ENCODE data around the gene TMEM44.
A peak's percentile ranks its signal among the peaks of the same experiment; 100 is the strongest.

The TMEM44 gene

GRCh38 chr3:194588236-194588635, 45.0 kb downstream of the TMEM44 start:
- Mint-ChIP-seq H3K4me3 (no peak overlapping the region), H3K27me3 (no peaks in the 10 kb centered on the region), H3K36me3 (ENCODE audit: low read depth) (peaks cover 9% of the 10 kb centered on the region), H3K4me1 (ENCODE audit: low read depth) (peaks cover 50% of the 10 kb centered on the region), H3K27ac (peak overlapping the region; percentile 88), H3K9me3 (no peaks in the 10 kb centered on the region)
- intact Hi-C loops (cut with micrococcal nuclease): no loop called here

GRCh38 chr3:194587438-194587931, 45.7 kb downstream of the TMEM44 start:
- peaks cover 9% of the 10 kb centered on the region for H3K36me3 Mint-ChIP-seq (ENCODE audit: low read depth)
- intact Hi-C loops (cut with micrococcal nuclease): no loop called here
- no peaks in the 10 kb centered on the region for H3K9me3 Mint-ChIP-seq
- H3K4me1 Mint-ChIP-seq (ENCODE audit: low read depth): peaks cover 43% of the 10 kb centered on the region
- H3K27me3 Mint-ChIP-seq: no peaks in the 10 kb centered on the region
- H3K27ac Mint-ChIP-seq: peak overlapping the region; percentile 88
- H3K4me3 Mint-ChIP-seq: peak overlapping the region; percentile 32

- Mint-ChIP-seq H3K4me3 (no peak overlapping the region), H3K27me3 (no peaks in the 10 kb centered on the region), H3K36me3 (ENCODE audit: low read depth) (peaks cover 9% of the 10 kb centered on the region), H3K27ac (peak overlapping the region; percentile 88), H3K4me1 (ENCODE audit: low read depth) (peaks cover 40% of the 10 kb centered on the region), H3K9me3 (no peaks in the 10 kb centered on the region)
- intact Hi-C loops (cut with micrococcal nuclease): no loop called here
Observed at GRCh38 chr3:194586836-194587235, 46.4 kb downstream of the TMEM44 start.

- Mint-ChIP-seq H3K4me1 (ENCODE audit: low read depth) (peaks cover 40% of the 10 kb centered on the region), H3K27ac (peak overlapping the region; percentile 88), H3K9me3 (no peaks in the 10 kb centered on the region), H3K4me3 (no peak overlapping the region), H3K36me3 (ENCODE audit: low read depth) (peaks cover 9% of the 10 kb centered on the region), H3K27me3 (no peaks in the 10 kb centered on the region)
- intact Hi-C loops (cut with micrococcal nuclease): loop anchor here (2.0 kb wide), 1 partner anchor 59 kb away; no protein-coding TSS in a partner anchor
Observed at GRCh38 chr3:194585880-194586281, 47.3 kb downstream of the TMEM44 start.

GRCh38 chr3:194584866-194585265, 48.4 kb downstream of the TMEM44 start:
- no peaks in the 10 kb centered on the region for H3K27me3 Mint-ChIP-seq
- intact Hi-C loops (cut with micrococcal nuclease): loop anchor here (2.0 kb wide), 1 partner anchor 58 kb away; no protein-coding TSS in a partner anchor
- H3K4me1 Mint-ChIP-seq (ENCODE audit: low read depth): peaks cover 40% of the 10 kb centered on the region
- peak overlapping the region; percentile 99 for H3K4me3 Mint-ChIP-seq
- peak overlapping the region; percentile 100 for H3K27ac Mint-ChIP-seq
- H3K9me3 Mint-ChIP-seq: no peaks in the 10 kb centered on the region
- peaks cover 9% of the 10 kb centered on the region for H3K36me3 Mint-ChIP-seq (ENCODE audit: low read depth)

- Mint-ChIP-seq H3K4me3 (peak overlapping the region; percentile 99), H3K36me3 (ENCODE audit: low read depth) (peaks cover 9% of the 10 kb centered on the region), H3K27me3 (no peaks in the 10 kb centered on the region), H3K4me1 (ENCODE audit: low read depth) (peaks cover 40% of the 10 kb centered on the region), H3K27ac (peak overlapping the region; percentile 100), H3K9me3 (no peaks in the 10 kb centered on the region)
- intact Hi-C loops (cut with micrococcal nuclease): loop anchor here (2.0 kb wide), 1 partner anchor 58 kb away; no protein-coding TSS in a partner anchor
Observed at GRCh38 chr3:194584320-194584776, 48.9 kb downstream of the TMEM44 start.

GRCh38 chr3:194582196-194582905, 50.9 kb downstream of the TMEM44 start:
- intact Hi-C loops (cut with micrococcal nuclease): no loop called here
- Mint-ChIP-seq H3K36me3 (ENCODE audit: low read depth) (peaks cover 9% of the 10 kb centered on the region), H3K27me3 (no peaks in the 10 kb centered on the region), H3K27ac (no peak overlapping the region), H3K4me1 (ENCODE audit: low read depth) (peaks cover 53% of the 10 kb centered on the region), H3K4me3 (peak overlapping the region; percentile 9), H3K9me3 (no peaks in the 10 kb centered on the region)

- Mint-ChIP-seq H3K27me3 (no peaks in the 10 kb centered on the region), H3K27ac (peak overlapping the region; percentile 27), H3K4me1 (ENCODE audit: low read depth) (peaks cover 38% of the 10 kb centered on the region), H3K9me3 (no peaks in the 10 kb centered on the region), H3K4me3 (no peak overlapping the region), H3K36me3 (ENCODE audit: low read depth) (peaks cover 6% of the 10 kb centered on the region)
- intact Hi-C loops (cut with micrococcal nuclease): no loop called here
Observed at GRCh38 chr3:194579091-194579606, 54.1 kb downstream of the TMEM44 start.

- Mint-ChIP-seq H3K27ac (peak overlapping the region; percentile 27), H3K27me3 (peaks cover 3% of the 10 kb centered on the region), H3K9me3 (no peaks in the 10 kb centered on the region), H3K4me3 (no peak overlapping the region), H3K36me3 (ENCODE audit: low read depth) (no peaks in the 10 kb centered on the region), H3K4me1 (ENCODE audit: low read depth) (peaks cover 44% of the 10 kb centered on the region)
- intact Hi-C loops (cut with micrococcal nuclease): no loop called here
Observed at GRCh38 chr3:194577986-194578905, 55.0 kb downstream of the TMEM44 start.

GRCh38 chr3:194575484-194576210, 57.6 kb downstream of the TMEM44 start:
- Mint-ChIP-seq H3K4me1 (ENCODE audit: low read depth) (peaks cover 70% of the 10 kb centered on the region), H3K4me3 (no peak overlapping the region), H3K9me3 (no peaks in the 10 kb centered on the region), H3K27ac (peak overlapping the region; percentile 8), H3K36me3 (ENCODE audit: low read depth) (no peaks in the 10 kb centered on the region), H3K27me3 (peaks cover 8% of the 10 kb centered on the region)
- intact Hi-C loops (cut with micrococcal nuclease): no loop called here

GRCh38 chr3:194574639-194575483, 58.4 kb downstream of the TMEM44 start:
- intact Hi-C loops (cut with micrococcal nuclease): loop anchor here (5.0 kb wide), 1 partner anchor 88 kb away; the partner anchor contains the start of gene ATP13A3
- H3K4me3 Mint-ChIP-seq: no peak overlapping the region
- peaks cover 76% of the 10 kb centered on the region for H3K4me1 Mint-ChIP-seq (ENCODE audit: low read depth)
- no peaks in the 10 kb centered on the region for H3K36me3 Mint-ChIP-seq (ENCODE audit: low read depth)
- H3K9me3 Mint-ChIP-seq: no peaks in the 10 kb centered on the region
- H3K27me3 Mint-ChIP-seq: peaks cover 8% of the 10 kb centered on the region
- peak overlapping the region; percentile 8 for H3K27ac Mint-ChIP-seq

GRCh38 chr3:194573680-194574437, 59.4 kb downstream of the TMEM44 start:
- Mint-ChIP-seq H3K27ac (peak overlapping the region; percentile 76), H3K9me3 (no peaks in the 10 kb centered on the region), H3K4me1 (ENCODE audit: low read depth) (peaks cover 72% of the 10 kb centered on the region), H3K36me3 (ENCODE audit: low read depth) (no peaks in the 10 kb centered on the region), H3K4me3 (no peak overlapping the region), H3K27me3 (peaks cover 8% of the 10 kb centered on the region)
- intact Hi-C loops (cut with micrococcal nuclease): loop anchor here (1.0 to 5.0 kb wide), 2 partner anchors 87 to 102 kb away; partner anchors contain the start of gene ATP13A3
